NCI-H2227 (cell line): Measurements from ENCODE around the gene MRPL49.

Experiments
- DNase-seq: peaks from one replicate; lab custom pipeline; 2025; ENCODE audit not compliant: unreplicated experiment; lab: John Stamatoyannopoulos, UW

Gene MRPL49

DNA sequence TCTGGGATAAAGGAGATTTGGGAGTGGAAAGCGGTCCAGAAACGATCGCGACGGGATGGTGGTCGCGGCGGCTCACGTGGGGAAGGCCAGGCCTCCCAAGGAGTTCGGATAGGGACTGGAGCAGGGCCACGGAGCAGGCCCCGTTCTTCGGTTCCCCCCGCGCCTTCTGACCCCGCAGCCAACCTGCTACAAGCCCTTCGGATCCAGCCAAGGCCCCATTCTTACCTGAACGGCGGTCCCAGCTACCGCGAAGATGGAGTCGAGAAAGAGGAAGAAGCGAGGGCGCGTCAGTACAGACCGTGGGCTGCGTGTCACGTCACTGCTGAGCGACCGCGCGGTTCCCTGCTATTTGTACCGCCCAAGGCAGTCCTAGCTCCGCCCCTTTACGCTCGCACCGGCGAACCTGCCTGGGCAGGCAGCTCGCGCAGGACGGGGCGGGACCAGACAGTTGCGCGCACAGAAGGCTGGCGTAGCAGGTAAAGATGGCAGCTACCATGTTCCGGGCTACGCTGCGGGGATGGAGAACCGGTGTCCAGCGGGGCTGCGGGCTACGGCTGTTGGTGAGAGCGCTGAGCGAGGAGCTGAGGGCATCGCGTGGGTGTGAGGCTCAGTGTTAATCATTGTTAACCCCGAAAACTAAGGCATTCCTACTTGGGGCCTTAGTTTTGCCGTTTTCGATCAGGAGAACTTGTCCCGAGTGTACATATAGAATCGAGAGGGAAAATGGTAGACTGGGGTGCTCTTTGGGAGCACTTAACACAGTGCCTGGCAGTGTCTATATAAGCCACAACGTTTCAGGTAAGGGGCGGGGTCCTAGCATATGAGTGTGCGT, at the start of gene MRPL49, which contains the start of gene FAU:
MRPL49 (plus strand) TSS at position 457 of the 832 bp plus-strand sequence; CDS start at position 483, 26 bp downstream.
FAU (minus strand) TSS at position 270 of the 832 bp plus-strand sequence. CDS start 321 bp downstream, outside the sequence.
- DNase-seq, result peak; percentile 99

DNA sequence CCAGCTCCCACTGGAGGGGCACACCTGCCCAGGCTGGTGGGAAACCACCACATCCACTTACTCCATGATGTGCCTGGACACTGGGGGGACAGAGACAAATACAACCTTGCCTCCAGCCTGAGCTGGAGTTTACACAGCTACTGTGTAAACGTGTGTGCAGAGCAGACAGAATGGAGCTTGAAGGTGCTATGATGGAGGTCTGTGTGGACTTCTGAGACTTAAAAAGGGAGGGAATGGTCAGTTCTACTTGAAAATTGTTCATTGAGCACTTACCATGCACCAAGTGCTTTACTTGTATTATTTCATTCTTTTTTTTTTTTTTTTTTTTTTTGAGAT, 49.5 kb upstream of the MRPL49 start:
- DNase-seq, result no peak

DNA sequence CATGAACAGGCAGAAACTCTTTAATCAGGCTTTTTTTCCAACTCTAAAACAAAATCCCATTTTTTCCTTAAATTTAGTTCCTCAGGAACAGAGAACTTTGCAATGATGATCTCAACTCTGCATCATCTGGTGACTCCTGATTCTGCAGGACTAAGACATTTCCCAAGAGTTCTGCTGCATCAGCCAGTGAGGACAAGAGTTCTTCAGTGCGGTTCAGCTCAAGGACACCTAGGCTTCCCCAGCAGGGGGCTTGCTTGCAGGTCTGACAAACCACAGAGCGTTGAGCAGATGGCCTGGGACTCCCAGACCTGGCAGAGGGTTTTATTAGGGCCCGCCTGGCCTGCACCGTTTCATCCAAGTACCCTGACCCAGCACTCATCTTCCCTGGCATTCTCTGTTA, 44.7 kb upstream of the MRPL49 start:
- no peak for DNase-seq

GRCh38 chr11:65078151-65078550, 44.0 kb upstream of the MRPL49 start:
- peak; percentile 48 for DNase-seq

DNA sequence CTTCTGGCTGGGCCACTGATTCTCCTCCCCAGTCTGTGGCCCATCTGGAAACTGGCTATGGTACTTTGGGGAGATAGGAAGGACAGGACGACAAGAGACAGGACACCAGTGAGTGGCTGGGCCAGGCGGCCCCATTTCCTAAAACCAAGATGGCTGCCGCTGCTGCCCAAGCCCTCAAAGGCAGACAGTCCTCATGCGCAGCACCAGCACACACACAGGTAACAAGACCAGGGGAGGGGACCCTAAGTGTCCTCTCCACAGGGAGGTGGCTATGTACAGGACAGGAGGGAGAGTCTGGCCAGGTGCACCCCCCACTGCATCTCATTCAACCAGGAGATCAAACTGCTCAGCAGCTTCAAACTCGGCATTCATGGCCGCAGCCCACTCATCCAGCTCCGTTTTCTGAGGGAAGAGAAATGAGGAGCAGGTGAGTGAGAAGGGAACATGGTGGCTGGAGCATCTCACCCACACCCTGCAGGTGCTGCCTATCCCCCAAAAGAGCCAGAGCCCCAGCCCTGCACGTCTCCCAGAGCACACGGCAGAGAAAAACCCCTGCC, 43.3 kb upstream of the MRPL49 start:
- DNase-seq, result no peak

- DNase-seq, result no peak
Measured at GRCh38 chr11:65083134-65083833, 38.8 kb upstream of the MRPL49 start.

DNA sequence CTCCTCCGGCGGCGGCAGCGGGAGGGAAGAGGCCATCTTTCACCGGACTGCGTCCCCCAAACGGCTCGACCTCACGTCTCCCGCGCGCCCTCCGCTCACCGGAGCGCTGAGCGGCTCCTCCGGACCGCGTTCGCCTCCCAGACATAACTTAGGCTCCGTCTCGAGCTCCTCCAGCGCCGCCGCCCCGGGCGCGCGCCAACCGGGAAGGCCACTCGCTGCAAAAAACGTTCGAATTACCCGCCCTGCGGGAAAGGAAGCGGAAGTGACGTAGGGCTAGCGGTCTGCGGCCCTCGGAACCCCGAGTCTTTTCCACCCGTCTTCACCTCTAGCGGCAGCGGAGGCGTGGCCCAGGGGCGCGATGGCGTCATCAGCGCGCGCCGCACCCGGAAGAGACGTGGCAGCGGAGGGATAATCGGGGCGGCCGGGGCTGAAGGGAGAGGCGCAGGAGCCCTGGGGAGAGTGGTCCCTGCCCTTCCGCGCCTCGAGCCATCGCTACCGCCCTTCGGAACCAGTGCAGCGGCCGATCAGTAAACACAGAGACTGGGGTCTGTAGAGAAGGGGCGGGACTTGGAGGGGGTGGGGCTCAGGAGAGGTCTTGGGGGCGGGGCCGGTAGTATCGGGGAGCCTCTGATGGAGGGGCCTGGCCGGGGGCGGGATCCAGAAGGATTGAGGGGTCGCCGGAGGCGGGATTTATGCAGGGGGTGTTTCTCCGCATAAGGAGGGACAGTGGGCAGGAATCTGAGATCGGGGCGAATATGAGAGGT, 38.1 kb upstream of the MRPL49 start, which contains the start of the genes CDCA5 and ZFPL1:
CDCA5 (minus strand) TSS at position 207 of the 764 bp plus-strand sequence; CDS start at position 145, 62 bp downstream.
ZFPL1 (plus strand) TSS at position 389 of the 764 bp plus-strand sequence. CDS start 477 bp downstream, outside the sequence.
- DNase-seq, result peak; percentile 98

DNA sequence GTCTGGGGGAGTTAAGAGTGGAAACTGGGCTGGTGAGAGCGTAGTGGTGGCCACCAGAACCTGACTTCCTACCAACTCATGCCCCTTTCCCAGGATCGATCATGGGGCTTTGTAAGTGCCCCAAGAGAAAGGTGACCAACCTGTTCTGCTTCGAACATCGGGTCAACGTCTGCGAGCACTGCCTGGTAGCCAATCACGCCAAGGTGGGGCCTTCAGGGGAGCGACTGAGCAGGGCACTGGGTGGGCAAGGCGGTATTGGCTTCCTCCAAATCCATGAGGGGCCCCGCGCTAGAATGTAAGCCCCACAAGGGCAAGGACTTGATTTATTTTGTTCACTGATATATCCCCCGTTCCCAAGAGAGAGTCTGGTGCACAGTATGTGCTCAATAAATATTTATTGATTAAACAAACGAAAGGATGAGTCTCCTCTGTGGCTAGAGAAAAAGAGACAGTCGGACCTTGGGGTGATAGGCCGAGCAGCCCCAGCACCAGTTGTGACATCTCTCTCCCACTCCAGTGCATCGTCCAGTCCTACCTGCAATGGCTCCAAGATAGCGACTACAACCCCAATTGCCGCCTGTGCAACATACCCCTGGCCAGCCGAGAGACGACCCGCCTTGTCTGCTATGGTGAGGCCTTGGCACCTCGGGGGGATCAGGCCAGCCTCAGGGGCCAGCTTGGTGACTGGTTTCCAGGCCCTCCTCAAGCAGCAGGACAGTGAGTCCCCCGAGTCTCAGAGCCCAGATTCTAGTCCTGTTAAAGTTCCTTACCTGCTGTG, 37.3 kb upstream of the MRPL49 start:
- DNase-seq, result no peak

DNA sequence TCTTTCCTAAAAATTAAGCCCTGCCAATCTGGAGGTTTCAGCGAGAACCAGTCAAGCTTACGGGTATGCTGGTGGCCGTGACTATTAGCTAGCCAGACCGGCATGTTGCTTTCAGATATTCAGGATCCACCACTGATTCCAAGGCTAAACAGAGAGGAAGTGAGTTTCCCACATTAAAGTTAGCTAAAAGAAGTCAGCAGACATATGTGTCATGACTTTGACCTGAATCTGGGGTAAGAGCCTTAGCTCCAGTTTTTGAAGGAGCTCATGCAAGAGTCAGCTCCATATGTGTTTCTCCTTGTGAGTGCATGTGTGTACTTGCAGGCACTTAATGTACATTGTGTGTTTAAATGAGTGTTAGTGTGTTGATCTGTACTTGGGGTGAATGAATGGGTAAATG, 36.7 kb upstream of the MRPL49 start:
- no peak for DNase-seq

GRCh38 chr11:65086809-65087208, 35.3 kb upstream of the MRPL49 start:
- no peak for DNase-seq

GRCh38 chr11:65087216-65087615, 34.9 kb upstream of the MRPL49 start:
- no peak for DNase-seq

- DNase-seq, result no peak
Measured at GRCh38 chr11:65087827-65088226, 34.3 kb upstream of the MRPL49 start.

GRCh38 chr11:65089621-65090020, 32.5 kb upstream of the MRPL49 start:
- no peak for DNase-seq

DNA sequence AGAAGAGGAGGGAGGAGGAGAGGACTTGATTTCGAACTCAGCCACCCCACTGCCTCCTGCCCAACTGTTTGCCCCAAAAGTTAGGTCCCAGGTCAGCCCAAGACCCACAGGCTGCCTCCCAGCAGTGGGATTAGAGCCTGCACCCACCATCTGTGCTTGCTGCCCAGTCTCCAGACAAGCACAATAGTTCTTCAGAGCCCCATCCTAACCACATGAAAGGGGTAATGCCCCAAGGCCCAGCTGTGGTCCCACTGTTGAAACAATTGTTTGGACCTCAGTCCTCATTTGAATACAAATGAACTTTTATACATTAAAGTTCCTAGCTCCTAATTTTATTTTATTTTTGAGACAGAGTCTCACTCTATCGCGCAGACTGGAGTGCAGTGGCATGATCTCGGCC, 31.5 kb upstream of the MRPL49 start:
- DNase-seq, result no peak

DNA sequence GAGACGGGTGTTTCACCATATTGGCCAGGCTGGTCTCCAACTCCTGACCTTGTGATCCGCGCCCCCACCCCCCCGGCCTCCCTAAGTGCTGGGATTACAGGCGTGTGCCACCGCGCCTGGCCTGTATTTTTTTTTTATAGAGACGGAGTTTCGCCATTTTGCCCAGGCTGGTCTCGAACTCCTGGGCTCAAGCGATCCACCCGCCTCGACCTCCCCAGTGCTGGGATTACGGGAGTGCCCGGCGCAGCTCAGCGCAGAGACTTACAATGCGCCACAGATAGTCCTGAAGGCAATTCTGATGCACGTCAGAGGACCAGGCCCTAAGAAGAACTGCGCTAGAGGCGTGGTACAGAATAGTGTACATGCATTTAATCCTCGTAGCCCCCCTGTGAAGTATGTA, 26.7 kb upstream of the MRPL49 start:
- no peak for DNase-seq

GRCh38 chr11:65095974-65096806, 25.9 kb upstream of the MRPL49 start, which contains the start of gene VPS51:
TSS of gene VPS51 (plus strand) at chr11:65096214. CDS start at chr11:65096251, 37 bp downstream.
- DNase-seq, result peak; percentile 93

GRCh38 chr11:65096926-65097325, 25.2 kb upstream of the MRPL49 start:
- no peak for DNase-seq

DNA sequence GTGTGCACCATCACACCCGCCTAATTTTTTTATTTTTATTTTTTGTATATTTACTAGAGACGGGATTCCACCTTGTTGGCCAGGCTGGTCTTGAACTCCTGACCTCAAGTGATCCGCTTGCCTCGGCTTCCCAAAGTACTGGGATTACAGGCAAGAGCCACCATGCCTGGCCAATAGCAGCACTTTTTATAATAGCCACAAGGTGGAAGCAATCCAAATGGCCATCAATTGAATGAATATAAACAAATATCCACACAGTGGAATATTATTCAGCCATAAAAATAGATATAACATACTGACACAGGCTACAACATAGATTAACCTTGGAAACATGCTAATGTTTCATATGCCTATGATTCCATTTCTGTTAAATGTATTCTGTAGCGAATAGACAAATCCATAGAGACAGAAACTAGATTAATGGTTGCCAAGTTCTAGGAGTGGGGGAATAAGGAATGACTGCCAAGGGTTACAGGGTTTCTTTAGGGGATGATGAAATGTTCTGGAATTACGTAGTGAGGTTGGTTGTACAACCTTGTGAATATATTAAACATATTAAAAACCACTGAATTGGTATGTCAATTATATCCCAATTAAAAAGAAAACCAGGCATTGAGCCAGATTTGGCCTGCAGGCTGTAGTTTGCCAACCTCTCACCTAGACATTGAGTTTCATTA, 21.3 kb upstream of the MRPL49 start:
- DNase-seq, result no peak
